GM19328 (cell line): ENCODE results near the gene FOXJ3.

Experiments
- ATAC-seq: cut with Tn5 transposase; IDR thresholded peaks from one replicate; pipeline ENCODE4 v1.9.1; 2021; ENCODE audit warnings: mild to moderate bottlenecking, moderate library complexity; ENCODE audit not compliant: unreplicated experiment

Gene FOXJ3

GRCh38 chr1:42148166-42148565 lies 186.9 kb downstream of the FOXJ3 start:
- ATAC-seq = no peak

GRCh38 chr1:42146626-42147320 lies 188.3 kb downstream of the FOXJ3 start:
- no peak for ATAC-seq

GRCh38 chr1:42145764-42146625 lies 189.0 kb downstream of the FOXJ3 start:
- ATAC-seq = no peak

- ATAC-seq = no peak
These were observed 189.7 kb downstream of the FOXJ3 start for GRCh38 chr1:42145389-42145716.

- no peak for ATAC-seq
These were observed 190.2 kb downstream of the FOXJ3 start for GRCh38 chr1:42144711-42145388.

- ATAC-seq = no peak
These were observed 190.9 kb downstream of the FOXJ3 start for GRCh38 chr1:42143896-42144710.

DNA sequence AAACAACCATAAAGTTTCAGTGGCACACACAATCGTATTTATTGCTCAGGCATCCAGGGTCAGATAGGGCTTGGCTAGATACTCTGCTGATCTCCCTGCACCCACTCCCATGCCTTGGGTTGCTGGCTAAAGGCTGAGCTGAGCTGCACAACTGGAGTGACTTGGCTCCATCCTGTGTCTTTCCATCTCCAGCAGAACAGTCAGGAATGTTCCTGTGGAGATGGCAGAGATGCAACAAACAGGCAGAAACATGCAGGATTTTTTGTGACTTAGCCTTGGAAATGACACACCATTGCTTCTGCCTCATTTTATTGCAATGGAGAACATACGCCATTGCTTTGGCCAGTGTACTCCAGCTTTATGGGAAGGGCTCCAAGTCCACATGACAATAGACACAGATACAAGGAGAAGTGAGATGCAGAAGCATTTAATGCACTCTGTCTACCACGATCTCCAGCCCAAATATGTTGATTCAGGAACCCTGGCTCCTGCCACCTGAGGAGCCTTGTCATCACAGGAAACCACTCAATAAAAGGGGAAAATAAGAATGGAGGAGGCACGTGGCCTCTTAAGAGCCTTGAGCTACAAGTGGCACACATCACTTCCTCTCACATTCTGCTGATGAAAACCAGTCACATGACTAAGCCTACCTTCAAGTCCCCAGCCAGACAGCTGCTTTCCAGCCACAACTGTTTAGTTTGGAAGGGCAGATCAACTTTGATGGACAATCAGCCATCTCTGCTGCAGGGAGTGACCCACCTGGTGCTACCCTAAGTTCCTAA lies 191.9 kb downstream of the FOXJ3 start:
- no peak for ATAC-seq

GRCh38 chr1:42141978-42142377 lies 193.1 kb downstream of the FOXJ3 start:
- ATAC-seq = no peak

DNA sequence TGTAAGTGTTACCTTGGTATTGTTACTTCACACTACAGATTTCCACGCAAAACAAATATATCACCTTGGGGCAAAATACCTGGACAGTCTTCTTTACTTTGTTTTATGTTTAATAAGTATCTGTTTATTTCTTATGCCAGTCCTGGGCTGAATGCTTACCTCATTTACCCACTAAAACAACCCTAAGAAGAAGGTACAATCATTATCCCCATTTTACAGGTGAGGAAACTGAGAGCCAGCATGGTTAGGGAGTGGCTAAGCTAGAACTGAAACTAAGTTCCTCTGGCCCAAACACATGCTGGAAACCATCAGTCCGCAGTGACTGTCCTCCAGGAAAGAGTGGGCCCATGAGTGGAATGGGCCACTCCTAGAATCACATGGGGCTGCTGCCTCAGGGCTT lies 194.8 kb downstream of the FOXJ3 start:
- ATAC-seq = no peak

DNA sequence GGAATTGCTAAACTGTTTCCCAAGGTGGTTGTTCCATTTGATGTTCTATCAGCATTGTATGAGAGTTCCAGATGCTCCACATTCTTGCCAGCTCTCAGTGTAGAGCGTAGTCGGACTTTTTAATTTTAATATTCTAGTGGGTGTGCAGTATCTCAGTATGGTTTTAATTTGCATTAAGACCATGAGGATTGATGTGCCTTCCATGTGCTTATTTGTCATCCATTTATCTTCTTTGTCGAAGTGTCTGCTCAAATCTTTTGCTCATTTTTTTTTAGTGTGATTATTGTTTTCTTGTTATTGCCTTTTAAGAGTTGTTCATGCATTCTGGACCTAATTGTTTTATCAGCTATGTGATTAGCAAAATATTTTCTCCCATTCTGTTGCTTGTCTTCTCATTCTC lies 195.6 kb downstream of the FOXJ3 start:
- ATAC-seq = no peak

GRCh38 chr1:42138586-42138985 lies 196.4 kb downstream of the FOXJ3 start:
- ATAC-seq = no peak

- ATAC-seq = no peak
These were observed 197.3 kb downstream of the FOXJ3 start for GRCh38 chr1:42137766-42138165.

DNA sequence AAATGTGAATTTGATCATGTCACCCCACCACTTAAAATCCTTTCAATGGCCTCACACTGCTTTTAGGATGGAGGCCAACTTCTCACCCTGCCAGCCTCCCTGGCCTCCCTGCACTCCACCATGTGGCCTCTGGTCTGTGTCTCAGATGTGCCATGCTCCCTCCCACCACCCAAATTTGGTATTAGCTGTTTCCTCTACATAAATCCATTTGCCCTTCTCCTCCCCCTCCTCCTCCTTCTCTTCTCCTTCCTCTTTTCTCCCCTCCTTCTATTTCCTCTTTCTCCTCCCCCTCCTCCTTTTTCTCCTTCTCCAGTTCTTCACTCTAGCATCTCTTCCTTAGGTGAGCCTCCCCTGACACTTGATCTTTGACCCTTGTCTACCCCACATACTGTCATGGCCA lies 198.6 kb downstream of the FOXJ3 start:
- ATAC-seq = no peak

GRCh38 chr1:42135426-42135825 lies 199.6 kb downstream of the FOXJ3 start:
- no peak for ATAC-seq

GRCh38 chr1:42133809-42134526 lies 201.1 kb downstream of the FOXJ3 start:
- ATAC-seq = no peak

- ATAC-seq = no peak
These were observed 201.6 kb downstream of the FOXJ3 start for GRCh38 chr1:42133390-42133789.

- no peak for ATAC-seq
These were observed 204.9 kb downstream of the FOXJ3 start for GRCh38 chr1:42130061-42130660.

GRCh38 chr1:42128964-42129363 lies 206.1 kb downstream of the FOXJ3 start:
- ATAC-seq = no peak

- no peak for ATAC-seq
These were observed 206.5 kb downstream of the FOXJ3 start for GRCh38 chr1:42128499-42128898.
